GM19395 (cell line): ENCODE results near the gene THY1.

Experiments
- ATAC-seq: cut with Tn5 transposase; IDR thresholded peaks from one replicate; pipeline ENCODE4 v1.9.1; 2021; ENCODE audit warnings: mild to moderate bottlenecking, moderate library complexity; ENCODE audit not compliant: unreplicated experiment

THY1 gene

GRCh38 chr11:119372260-119373058 is 50.5 kb downstream of the THY1 start:
- no peak for ATAC-seq

GRCh38 chr11:119371778-119372182 is 51.2 kb downstream of the THY1 start:
- ATAC-seq: no peak

- ATAC-seq: no peak
Measured at GRCh38 chr11:119371067-119371601, 51.8 kb downstream of the THY1 start.

GRCh38 chr11:119370486-119371046 is 52.4 kb downstream of the THY1 start:
- no peak for ATAC-seq

- no peak for ATAC-seq
Measured at GRCh38 chr11:119369132-119369925, 53.6 kb downstream of the THY1 start.

- no peak for ATAC-seq
Measured at GRCh38 chr11:119368121-119369034, 54.6 kb downstream of the THY1 start.

GRCh38 chr11:119367661-119368120 is 55.3 kb downstream of the THY1 start:
- ATAC-seq: no peak
